Neural progenitor cell (in vitro differentiated cells): ENCODE measurements around the gene AIFM3. TPM values are rescaled to one million over a fixed set of nuclear protein-coding genes. Genes with fewer than 3 reads are reported as not detected.

Experiments used
- DNase-seq: peaks from one replicate; pipeline ENCODE4 v3.0.0-alpha.2; 2016; ENCODE audit warnings: low spot score
- H2AFZ ChIP-seq: fragments of 200-600 bp; sonication (generic); replicated peaks from 2 replicates; pipeline ENCODE4 v1.6.1; 2016; ENCODE audit warnings: antibody characterized with exemption
- H3F3A ChIP-seq: fragments of 200-600 bp; sonication (generic); 2 replicates; pipeline ENCODE4 v1.6.1; 2016; ENCODE audit warnings: antibody characterized with exemption, low read depth
- H3K27ac ChIP-seq: fragments of 200-600 bp; sonication (generic); 2 replicates; pipeline ENCODE4 v1.5.1; 2016; ENCODE audit warnings: mild to moderate bottlenecking
- H3K27me3 ChIP-seq: fragments of 200-600 bp; sonication (generic); 2 replicates; pipeline ENCODE4 v1.6.1; 2016; ENCODE audit warnings: mild to moderate bottlenecking, moderate library complexity
- H3K36me3 ChIP-seq: fragments of 200-600 bp; sonication (generic); 2 replicates; pipeline ENCODE4 v1.5.1; 2016
- H3K4me1 ChIP-seq: fragments of 200-600 bp; sonication (generic); 2 replicates; pipeline ENCODE4 v1.6.1; 2016; ENCODE audit warnings: mixed run types
- H3K4me2 ChIP-seq: fragments of 200-600 bp; sonication (generic); 2 replicates; pipeline ENCODE4 v1.6.1; 2016
- H3K4me3 ChIP-seq: fragments of 200-600 bp; sonication (generic); 2 replicates; pipeline ENCODE4 v1.5.1; 2016
- H3K79me2 ChIP-seq: fragments of 200-600 bp; sonication (generic); 2 replicates; pipeline ENCODE4 v1.6.1; 2016; ENCODE audit warnings: low read depth
- H3K9ac ChIP-seq: fragments of 200-600 bp; sonication (generic); 2 replicates; pipeline ENCODE4 v1.6.1; 2016
- H3K9me3 ChIP-seq: fragments of 200-600 bp; sonication (generic); 2 replicates; pipeline ENCODE4 v1.5.1; 2016; ENCODE audit warnings: low read depth
- H4K20me1 ChIP-seq: fragments of 200-600 bp; sonication (generic); 2 replicates; pipeline ENCODE4 v1.6.1; 2016; ENCODE audit warnings: low read depth
- H3K27ac Mint-ChIP-seq: 3 replicates; pipeline ENCODE4 v1.8.0; 2021; ENCODE audit warnings: mixed read lengths
- H3K27me3 Mint-ChIP-seq: 2 replicates; pipeline ENCODE4 v1.8.0; 2022; ENCODE audit warnings: low read depth, mild to moderate bottlenecking, inconsistent platforms, moderate library complexity, mixed read lengths; ENCODE audit not compliant: insufficient read depth
- H3K36me3 Mint-ChIP-seq: 3 replicates; pipeline ENCODE4 v1.8.0; 2021; ENCODE audit warnings: mixed read lengths
- H3K4me1 Mint-ChIP-seq: 3 replicates; pipeline ENCODE4 v1.8.0; 2021; ENCODE audit warnings: mixed read lengths
- H3K4me3 Mint-ChIP-seq: 3 replicates; pipeline ENCODE4 v1.8.0; 2021; ENCODE audit warnings: mild to moderate bottlenecking, moderate library complexity, mixed read lengths
- H3K9me3 Mint-ChIP-seq: 3 replicates; pipeline ENCODE4 v1.8.0; 2020; ENCODE audit warnings: mixed read lengths
- EZH2 ChIP-seq: fragments of 200-600 bp; sonication (generic); IDR thresholded peaks from 2 replicates; pipeline ENCODE4 v1.6.1; 2017; ENCODE audit warnings: antibody characterized with exemption, mild to moderate bottlenecking, moderate library complexity
- EZH2phosphoT487 ChIP-seq: fragments of 200-600 bp; sonication (generic); IDR thresholded peaks from 2 replicates; pipeline ENCODE4 v1.6.1; 2017; ENCODE audit warnings: antibody characterized with exemption
- total RNA-seq: library from RNA; depleted of rRNA; stranded (reverse); fragments of >200 nt; gene quantifications from 2 replicates; pipeline ENCODE4 v1.2.3, GENCODE V29; 2015; ENCODE audit warnings: low replicate concordance
- TF ChIP-seq, protein P1 (sequence below): fragments of 200-600 bp; sonication (generic); IDR thresholded peaks from 2 replicates; pipeline ENCODE4 v1.5.1; 2017; ENCODE audit warnings: antibody characterized with exemption, mild to moderate bottlenecking

AIFM3 gene
- total RNA-seq, 1 donor from 2014 or later = 4.3 TPM

DNA sequence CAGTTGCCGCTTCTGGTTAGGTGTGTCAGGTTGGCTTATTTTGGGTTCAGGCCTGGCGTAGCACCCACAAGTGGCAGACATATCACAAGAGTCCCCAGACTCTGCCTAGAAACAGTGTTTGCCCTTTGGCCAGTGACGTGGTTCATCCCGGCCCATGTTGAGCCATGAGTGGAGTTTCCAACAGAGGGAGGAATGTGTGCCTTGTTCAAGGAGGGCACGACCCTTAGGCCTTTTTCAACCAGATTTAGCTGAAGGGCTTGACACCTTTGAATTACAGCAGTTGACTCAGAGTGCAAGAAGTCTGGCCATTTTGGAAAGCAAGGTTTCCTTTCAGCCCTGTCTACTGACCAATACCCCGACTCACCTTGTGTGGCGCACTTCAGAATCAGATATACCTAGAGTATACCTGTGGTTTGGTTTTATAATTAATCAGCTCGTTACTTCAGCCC lies 15.1 kb upstream of the AIFM3 start:
- Histone ChIP-seq H3K36me3 (no peaks in the 10 kb centered on the region), H3K4me1 (no peaks in the 10 kb centered on the region), H3K27ac (no peak overlapping the region), H3K9ac (no peak overlapping the region), H3F3A (peaks cover 39% of the 10 kb centered on the region), H3K79me2 (peaks cover 60% of the 10 kb centered on the region), H3K4me3 (no peak overlapping the region), H3K9me3 (no peaks in the 10 kb centered on the region), H4K20me1 (peaks cover 92% of the 10 kb centered on the region), H3K27me3 (peaks cover 15% of the 10 kb centered on the region), H2AFZ (no peak overlapping the region), H3K4me2 (no peak overlapping the region)
- Mint-ChIP-seq H3K27ac (no peak overlapping the region), H3K4me3 (no peak overlapping the region), H3K4me1 (peaks cover 12% of the 10 kb centered on the region), H3K9me3 (no peaks in the 10 kb centered on the region), H3K27me3 (peaks cover 2% of the 10 kb centered on the region), H3K36me3 (peaks cover 19% of the 10 kb centered on the region)
- DNase-seq = peak; percentile 26
- no peak for TF ChIP-seq EZH2
- TF ChIP-seq EZH2phosphoT487 = no peak
- TF ChIP-seq, protein P1, sequence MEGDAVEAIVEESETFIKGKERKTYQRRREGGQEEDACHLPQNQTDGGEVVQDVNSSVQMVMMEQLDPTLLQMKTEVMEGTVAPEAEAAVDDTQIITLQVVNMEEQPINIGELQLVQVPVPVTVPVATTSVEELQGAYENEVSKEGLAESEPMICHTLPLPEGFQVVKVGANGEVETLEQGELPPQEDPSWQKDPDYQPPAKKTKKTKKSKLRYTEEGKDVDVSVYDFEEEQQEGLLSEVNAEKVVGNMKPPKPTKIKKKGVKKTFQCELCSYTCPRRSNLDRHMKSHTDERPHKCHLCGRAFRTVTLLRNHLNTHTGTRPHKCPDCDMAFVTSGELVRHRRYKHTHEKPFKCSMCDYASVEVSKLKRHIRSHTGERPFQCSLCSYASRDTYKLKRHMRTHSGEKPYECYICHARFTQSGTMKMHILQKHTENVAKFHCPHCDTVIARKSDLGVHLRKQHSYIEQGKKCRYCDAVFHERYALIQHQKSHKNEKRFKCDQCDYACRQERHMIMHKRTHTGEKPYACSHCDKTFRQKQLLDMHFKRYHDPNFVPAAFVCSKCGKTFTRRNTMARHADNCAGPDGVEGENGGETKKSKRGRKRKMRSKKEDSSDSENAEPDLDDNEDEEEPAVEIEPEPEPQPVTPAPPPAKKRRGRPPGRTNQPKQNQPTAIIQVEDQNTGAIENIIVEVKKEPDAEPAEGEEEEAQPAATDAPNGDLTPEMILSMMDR = no peak

DNA sequence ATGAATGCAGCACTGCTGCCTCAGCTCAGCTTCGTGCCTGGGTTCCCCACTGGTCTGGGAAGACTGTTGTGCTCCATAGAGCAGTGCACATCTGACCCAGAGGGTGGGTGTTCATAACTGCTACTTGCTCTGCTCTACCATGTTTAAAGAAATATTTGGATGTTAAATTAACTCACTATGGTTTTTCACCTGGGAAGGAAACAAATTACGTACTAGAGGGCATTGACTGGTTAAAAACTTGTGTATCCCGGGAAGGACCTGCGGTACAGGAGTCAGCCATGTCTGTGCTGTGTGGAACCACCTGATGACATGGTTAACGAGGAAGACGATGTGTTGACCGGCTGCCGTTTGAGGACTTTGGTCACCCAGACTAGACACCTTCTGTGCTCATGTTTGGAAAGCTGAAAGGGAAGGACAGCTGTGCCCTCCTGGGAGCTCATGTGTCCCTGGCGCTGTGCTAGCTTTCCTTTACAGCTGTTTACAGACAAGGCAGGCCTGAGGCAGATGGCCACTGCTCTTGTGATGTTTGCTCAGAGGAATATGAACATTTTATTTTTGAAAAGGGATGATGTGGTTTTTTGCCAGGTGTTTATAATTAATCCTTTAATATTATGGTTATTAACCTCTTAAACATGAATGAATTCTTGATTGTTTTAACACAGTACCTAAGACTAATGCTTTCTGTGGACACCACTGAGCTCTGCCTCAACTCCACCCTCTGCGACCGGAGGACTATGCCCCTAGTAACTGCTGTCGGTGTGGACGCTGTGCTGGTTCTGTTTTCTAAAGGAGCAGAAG lies 14.3 kb upstream of the AIFM3 start:
- no peaks in the 10 kb centered on the region for H3K4me1 ChIP-seq
- Mint-ChIP-seq H3K9me3 (no peaks in the 10 kb centered on the region), H3K27me3 (peaks cover 2% of the 10 kb centered on the region), H3K4me1 (peaks cover 12% of the 10 kb centered on the region), H3K36me3 (peaks cover 19% of the 10 kb centered on the region), H3K27ac (no peak overlapping the region), H3K4me3 (no peak overlapping the region)
- H3F3A ChIP-seq = peaks cover 39% of the 10 kb centered on the region
- H2AFZ ChIP-seq = no peak overlapping the region
- H3K9me3 ChIP-seq = no peaks in the 10 kb centered on the region
- no peak overlapping the region for H3K4me2 ChIP-seq
- no peaks in the 10 kb centered on the region for H3K36me3 ChIP-seq
- no peak overlapping the region for H3K9ac ChIP-seq
- no peak for DNase-seq
- H4K20me1 ChIP-seq = peaks cover 92% of the 10 kb centered on the region
- H3K79me2 ChIP-seq = peaks cover 52% of the 10 kb centered on the region
- TF ChIP-seq, protein P1 = no peak
- TF ChIP-seq EZH2 = no peak
- H3K27ac ChIP-seq = no peak overlapping the region
- peaks cover 23% of the 10 kb centered on the region for H3K27me3 ChIP-seq
- no peak overlapping the region for H3K4me3 ChIP-seq

DNA sequence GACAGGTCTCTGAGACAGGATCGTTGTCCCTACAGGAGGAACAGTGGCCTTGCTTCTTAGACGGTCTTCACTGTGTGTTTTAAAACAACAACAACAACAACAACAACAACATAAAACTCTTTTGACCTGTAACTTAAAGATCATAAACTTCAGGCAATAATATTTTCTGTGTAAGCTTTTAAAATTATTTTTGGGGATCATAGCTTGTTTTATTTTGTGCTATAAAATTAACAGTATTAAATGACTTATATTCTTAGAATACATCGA lies 13.8 kb upstream of the AIFM3 start:
- Mint-ChIP-seq H3K4me3 (no peak overlapping the region), H3K27ac (no peak overlapping the region), H3K36me3 (peaks cover 19% of the 10 kb centered on the region), H3K4me1 (peaks cover 17% of the 10 kb centered on the region), H3K9me3 (no peaks in the 10 kb centered on the region), H3K27me3 (peaks cover 7% of the 10 kb centered on the region)
- Histone ChIP-seq H3K4me1 (no peaks in the 10 kb centered on the region), H3K9me3 (no peaks in the 10 kb centered on the region), H3K27ac (no peak overlapping the region), H3K4me3 (no peak overlapping the region), H3K27me3 (peaks cover 28% of the 10 kb centered on the region), H2AFZ (no peak overlapping the region), H3K4me2 (no peak overlapping the region), H4K20me1 (peaks cover 92% of the 10 kb centered on the region), H3K9ac (no peak overlapping the region), H3F3A (peaks cover 42% of the 10 kb centered on the region), H3K79me2 (peaks cover 46% of the 10 kb centered on the region), H3K36me3 (no peaks in the 10 kb centered on the region)
- no peak for DNase-seq
- TF ChIP-seq EZH2 = no peak
- no peak for TF ChIP-seq EZH2phosphoT487
- TF ChIP-seq, protein P1 = no peak
